Activated naive CD8-positive, alpha-beta T cell treated with anti-CD3 and anti-CD28 coated beads, Interleukin-2, amount 50 U/mL, for 24 hours (primary cell): ENCODE measurements around the gene MTHFSD.

Experiments
- ATAC-seq: fragments of 150-1000 bp; cut with Tn5 transposase; one replicate; pipeline ENCODE4 v1.10.0; 2021
- DNase-seq: peaks from one replicate; pipeline ENCODE4 v3.0.0; 2021
- H3K27ac Mint-ChIP-seq: one replicate; pipeline ENCODE4 v1.8.0; 2021; ENCODE audit warnings: mild to moderate bottlenecking, mixed read lengths
- H3K27me3 Mint-ChIP-seq: one replicate; pipeline ENCODE4 v1.8.0; 2021; ENCODE audit warnings: mixed read lengths
- H3K36me3 Mint-ChIP-seq: one replicate; pipeline ENCODE4 v1.8.0; 2021; ENCODE audit warnings: low read depth, mixed read lengths
- H3K4me1 Mint-ChIP-seq: one replicate; pipeline ENCODE4 v1.8.0; 2021; ENCODE audit warnings: mixed read lengths
- H3K4me3 Mint-ChIP-seq: one replicate; pipeline ENCODE4 v1.8.0; 2021; ENCODE audit warnings: mild to moderate bottlenecking, moderate library complexity, mixed read lengths
- H3K9me3 Mint-ChIP-seq: one replicate; pipeline ENCODE4 v1.8.0; 2021; ENCODE audit warnings: mixed read lengths

Gene MTHFSD

GRCh38 chr16:86497551-86498021 is 57.4 kb downstream of the MTHFSD start:
- ATAC-seq: no peak
- H3K9me3 Mint-ChIP-seq: no peaks in the 10 kb centered on the region
- H3K27ac Mint-ChIP-seq: no peak overlapping the region
- no peak overlapping the region for H3K4me3 Mint-ChIP-seq
- DNase-seq: no peak
- H3K27me3 Mint-ChIP-seq: peaks cover 74% of the 10 kb centered on the region
- H3K4me1 Mint-ChIP-seq: peaks cover 7% of the 10 kb centered on the region
- no peaks in the 10 kb centered on the region for H3K36me3 Mint-ChIP-seq

GRCh38 chr16:86496929-86497461 is 58.0 kb downstream of the MTHFSD start:
- DNase-seq (no peak), ATAC-seq (no peak)
- Mint-ChIP-seq H3K4me3 (no peak overlapping the region), H3K36me3 (no peaks in the 10 kb centered on the region), H3K27me3 (peaks cover 74% of the 10 kb centered on the region), H3K4me1 (peaks cover 7% of the 10 kb centered on the region), H3K27ac (no peak overlapping the region), H3K9me3 (no peaks in the 10 kb centered on the region)

GRCh38 chr16:86496262-86496928 is 58.6 kb downstream of the MTHFSD start:
- no peak for DNase-seq
- Mint-ChIP-seq H3K4me3 (no peak overlapping the region), H3K36me3 (no peaks in the 10 kb centered on the region), H3K27me3 (peaks cover 75% of the 10 kb centered on the region), H3K9me3 (no peaks in the 10 kb centered on the region), H3K4me1 (peaks cover 7% of the 10 kb centered on the region), H3K27ac (no peak overlapping the region)
- ATAC-seq: no peak

- ATAC-seq (no peak), DNase-seq (no peak)
- no peak overlapping the region for H3K4me3 Mint-ChIP-seq
- no peak overlapping the region for H3K27ac Mint-ChIP-seq
- H3K27me3 Mint-ChIP-seq: peaks cover 75% of the 10 kb centered on the region
- peaks cover 7% of the 10 kb centered on the region for H3K4me1 Mint-ChIP-seq
- no peaks in the 10 kb centered on the region for H3K9me3 Mint-ChIP-seq
- H3K36me3 Mint-ChIP-seq: no peaks in the 10 kb centered on the region
These were observed 59.2 kb downstream of the MTHFSD start for GRCh38 chr16:86495756-86496261.

- ATAC-seq: no peak
- H3K27me3 Mint-ChIP-seq: peaks cover 73% of the 10 kb centered on the region
- peaks cover 7% of the 10 kb centered on the region for H3K4me1 Mint-ChIP-seq
- DNase-seq: no peak
- H3K9me3 Mint-ChIP-seq: no peaks in the 10 kb centered on the region
- H3K36me3 Mint-ChIP-seq: no peaks in the 10 kb centered on the region
- H3K27ac Mint-ChIP-seq: no peak overlapping the region
- no peak overlapping the region for H3K4me3 Mint-ChIP-seq
These were observed 59.7 kb downstream of the MTHFSD start for GRCh38 chr16:86495357-86495701.

- Mint-ChIP-seq H3K4me1 (peaks cover 7% of the 10 kb centered on the region), H3K9me3 (no peaks in the 10 kb centered on the region), H3K27ac (no peak overlapping the region), H3K27me3 (peaks cover 74% of the 10 kb centered on the region), H3K36me3 (no peaks in the 10 kb centered on the region), H3K4me3 (no peak overlapping the region)
- DNase-seq (no peak), ATAC-seq (no peak)
These were observed 60.3 kb downstream of the MTHFSD start for GRCh38 chr16:86494565-86495356.

GRCh38 chr16:86494039-86494564 is 60.9 kb downstream of the MTHFSD start:
- ATAC-seq (no peak), DNase-seq (no peak)
- no peak overlapping the region for H3K4me3 Mint-ChIP-seq
- H3K9me3 Mint-ChIP-seq: no peaks in the 10 kb centered on the region
- H3K27ac Mint-ChIP-seq: no peak overlapping the region
- peaks cover 74% of the 10 kb centered on the region for H3K27me3 Mint-ChIP-seq
- H3K36me3 Mint-ChIP-seq: no peaks in the 10 kb centered on the region
- H3K4me1 Mint-ChIP-seq: peaks cover 7% of the 10 kb centered on the region

- H3K4me1 Mint-ChIP-seq: peaks cover 6% of the 10 kb centered on the region
- ATAC-seq: no peak
- no peaks in the 10 kb centered on the region for H3K9me3 Mint-ChIP-seq
- DNase-seq: no peak
- H3K27me3 Mint-ChIP-seq: peaks cover 73% of the 10 kb centered on the region
- no peak overlapping the region for H3K27ac Mint-ChIP-seq
- H3K36me3 Mint-ChIP-seq: no peaks in the 10 kb centered on the region
- H3K4me3 Mint-ChIP-seq: no peak overlapping the region
These were observed 61.9 kb downstream of the MTHFSD start for GRCh38 chr16:86492961-86493629.

- no peak for ATAC-seq
- Mint-ChIP-seq H3K27ac (no peak overlapping the region), H3K4me1 (peaks cover 5% of the 10 kb centered on the region), H3K27me3 (peaks cover 71% of the 10 kb centered on the region), H3K9me3 (no peaks in the 10 kb centered on the region), H3K4me3 (no peak overlapping the region), H3K36me3 (no peaks in the 10 kb centered on the region)
- no peak for DNase-seq
These were observed 62.6 kb downstream of the MTHFSD start for GRCh38 chr16:86492267-86492960.

GRCh38 chr16:86491640-86492023 is 63.4 kb downstream of the MTHFSD start:
- Mint-ChIP-seq H3K4me1 (peaks cover 5% of the 10 kb centered on the region), H3K27me3 (peaks cover 69% of the 10 kb centered on the region), H3K4me3 (no peak overlapping the region), H3K36me3 (no peaks in the 10 kb centered on the region), H3K9me3 (no peaks in the 10 kb centered on the region), H3K27ac (no peak overlapping the region)
- ATAC-seq: no peak
- DNase-seq: no peak

GRCh38 chr16:86490859-86491639 is 64.0 kb downstream of the MTHFSD start:
- Mint-ChIP-seq H3K27me3 (peaks cover 69% of the 10 kb centered on the region), H3K4me3 (no peak overlapping the region), H3K4me1 (peaks cover 5% of the 10 kb centered on the region), H3K27ac (no peak overlapping the region), H3K36me3 (no peaks in the 10 kb centered on the region), H3K9me3 (no peaks in the 10 kb centered on the region)
- no peak for DNase-seq
- no peak for ATAC-seq

GRCh38 chr16:86485746-86486145 is 69.3 kb downstream of the MTHFSD start:
- H3K36me3 Mint-ChIP-seq: peaks cover 2% of the 10 kb centered on the region
- peaks cover 44% of the 10 kb centered on the region for H3K27me3 Mint-ChIP-seq
- no peak overlapping the region for H3K27ac Mint-ChIP-seq
- H3K9me3 Mint-ChIP-seq: peaks cover 3% of the 10 kb centered on the region
- DNase-seq (no peak), ATAC-seq (no peak)
- H3K4me1 Mint-ChIP-seq: no peaks in the 10 kb centered on the region
- no peak overlapping the region for H3K4me3 Mint-ChIP-seq

- ATAC-seq (no peak), DNase-seq (no peak)
- Mint-ChIP-seq H3K4me3 (no peak overlapping the region), H3K36me3 (peaks cover 2% of the 10 kb centered on the region), H3K9me3 (peaks cover 3% of the 10 kb centered on the region), H3K27ac (no peak overlapping the region), H3K27me3 (peaks cover 38% of the 10 kb centered on the region), H3K4me1 (no peaks in the 10 kb centered on the region)
These were observed 70.8 kb downstream of the MTHFSD start for GRCh38 chr16:86484240-86484639.
